BE2C (cell line): ENCODE measurements around the gene C14orf132.

Experiments
- DNase-seq: peaks from one replicate; pipeline ENCODE4 v3.0.0-alpha.2; 2020
- H3K27me3 ChIP-seq: fragments of 250-450 bp; sonication (Bioruptor Pico); 2 replicates; pipeline ENCODE4 v1.5.1; 2020; ENCODE audit warnings: mild to moderate bottlenecking
- H3K36me3 ChIP-seq: fragments of 250-450 bp; sonication (Bioruptor Pico); 2 replicates; pipeline ENCODE4 v1.5.1; 2020; ENCODE audit warnings: mild to moderate bottlenecking
- H3K4me1 ChIP-seq: fragments of 250-450 bp; sonication (Bioruptor Pico); 2 replicates; pipeline ENCODE4 v1.5.1; 2020
- H3K4me3 ChIP-seq: 2 replicates; pipeline ENCODE4 v1.5.1; 2011; ENCODE audit warnings: low read depth, low read length
- H3K9me3 ChIP-seq: fragments of 250-450 bp; sonication (Bioruptor Pico); 2 replicates; pipeline ENCODE4 v1.5.1; 2020
- TF ChIP-seq, protein P1 (sequence below): IDR thresholded peaks from 2 replicates; pipeline ENCODE4 v1.5.1; 2012; ENCODE audit warnings: mild to moderate bottlenecking, low read depth, low read length

C14orf132 gene

DNA sequence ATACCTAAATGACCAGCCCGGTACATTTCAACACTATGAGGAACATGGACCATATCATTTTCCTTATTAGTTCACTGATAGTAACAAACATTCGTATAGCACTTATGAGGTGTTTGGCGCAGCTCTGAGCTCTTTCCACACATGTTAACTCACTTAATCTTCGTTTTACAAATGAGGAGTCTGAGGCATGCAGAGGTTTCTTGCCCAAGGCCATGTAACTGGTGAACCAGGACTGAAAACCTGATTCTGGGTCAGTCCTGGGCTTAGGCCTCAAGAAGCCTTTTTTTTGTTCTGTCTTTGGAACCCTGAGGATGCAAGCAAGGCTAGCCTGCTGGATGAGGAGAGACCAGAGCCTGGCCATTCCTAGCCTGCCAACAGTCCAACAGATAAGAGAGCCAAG is 55.0 kb downstream of the C14orf132 start:
- no peak overlapping the region for H3K4me3 ChIP-seq
- H3K9me3 ChIP-seq, result no peaks in the 10 kb centered on the region
- peaks cover 12% of the 10 kb centered on the region for H3K36me3 ChIP-seq
- no peak for DNase-seq
- no peaks in the 10 kb centered on the region for H3K27me3 ChIP-seq
- TF ChIP-seq, protein P1, sequence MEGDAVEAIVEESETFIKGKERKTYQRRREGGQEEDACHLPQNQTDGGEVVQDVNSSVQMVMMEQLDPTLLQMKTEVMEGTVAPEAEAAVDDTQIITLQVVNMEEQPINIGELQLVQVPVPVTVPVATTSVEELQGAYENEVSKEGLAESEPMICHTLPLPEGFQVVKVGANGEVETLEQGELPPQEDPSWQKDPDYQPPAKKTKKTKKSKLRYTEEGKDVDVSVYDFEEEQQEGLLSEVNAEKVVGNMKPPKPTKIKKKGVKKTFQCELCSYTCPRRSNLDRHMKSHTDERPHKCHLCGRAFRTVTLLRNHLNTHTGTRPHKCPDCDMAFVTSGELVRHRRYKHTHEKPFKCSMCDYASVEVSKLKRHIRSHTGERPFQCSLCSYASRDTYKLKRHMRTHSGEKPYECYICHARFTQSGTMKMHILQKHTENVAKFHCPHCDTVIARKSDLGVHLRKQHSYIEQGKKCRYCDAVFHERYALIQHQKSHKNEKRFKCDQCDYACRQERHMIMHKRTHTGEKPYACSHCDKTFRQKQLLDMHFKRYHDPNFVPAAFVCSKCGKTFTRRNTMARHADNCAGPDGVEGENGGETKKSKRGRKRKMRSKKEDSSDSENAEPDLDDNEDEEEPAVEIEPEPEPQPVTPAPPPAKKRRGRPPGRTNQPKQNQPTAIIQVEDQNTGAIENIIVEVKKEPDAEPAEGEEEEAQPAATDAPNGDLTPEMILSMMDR, result no peak
- peaks cover 83% of the 10 kb centered on the region for H3K4me1 ChIP-seq

DNA sequence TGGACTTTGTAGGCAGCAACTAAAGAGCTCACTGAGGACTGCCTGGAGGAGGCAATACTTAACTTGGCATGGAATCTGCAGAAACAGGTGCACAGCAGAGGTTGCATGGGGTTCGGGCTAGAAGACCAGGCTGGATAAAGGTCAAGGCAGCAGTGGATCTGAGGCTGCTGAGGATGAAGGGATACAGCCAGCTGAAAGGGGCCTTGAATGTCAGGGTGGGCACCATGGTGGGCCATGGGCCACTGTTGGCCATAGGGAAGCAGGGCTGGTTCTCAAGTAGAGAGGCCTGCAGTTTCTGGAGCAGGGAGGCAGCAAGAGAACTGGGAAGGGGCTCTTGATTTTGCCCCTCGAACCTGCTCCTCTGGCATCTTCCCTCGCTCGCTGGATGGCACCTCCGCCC is 55.5 kb downstream of the C14orf132 start:
- H3K4me1 ChIP-seq, result peaks cover 79% of the 10 kb centered on the region
- TF ChIP-seq, protein P1, result no peak
- no peaks in the 10 kb centered on the region for H3K9me3 ChIP-seq

DNA sequence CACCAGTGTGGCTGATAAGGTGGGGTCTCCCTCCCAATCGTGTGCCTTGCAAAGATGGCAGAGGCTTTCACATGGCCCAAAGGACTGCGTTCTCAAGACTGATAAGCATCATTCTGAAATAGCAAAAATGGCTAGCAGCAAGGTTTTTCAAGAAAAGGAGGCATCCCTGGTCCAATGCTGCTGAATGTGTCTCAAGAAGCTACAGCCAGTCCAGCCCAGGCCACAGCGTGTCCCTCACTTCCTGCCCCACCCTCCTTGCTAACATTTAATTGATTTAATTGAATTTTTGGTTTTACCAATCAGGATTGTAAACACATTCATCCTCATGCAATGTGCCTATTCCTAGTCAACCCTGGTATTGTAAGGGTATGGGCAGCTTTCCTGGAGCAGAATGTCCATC is 55.9 kb downstream of the C14orf132 start:
- DNase-seq, result no peak

More for the DNA sequence above, 55.5 kb downstream of the C14orf132 start:
- no peak for DNase-seq
- Histone ChIP-seq H3K4me3 (no peak overlapping the region), H3K27me3 (no peaks in the 10 kb centered on the region), H3K36me3 (peaks cover 7% of the 10 kb centered on the region)

DNA sequence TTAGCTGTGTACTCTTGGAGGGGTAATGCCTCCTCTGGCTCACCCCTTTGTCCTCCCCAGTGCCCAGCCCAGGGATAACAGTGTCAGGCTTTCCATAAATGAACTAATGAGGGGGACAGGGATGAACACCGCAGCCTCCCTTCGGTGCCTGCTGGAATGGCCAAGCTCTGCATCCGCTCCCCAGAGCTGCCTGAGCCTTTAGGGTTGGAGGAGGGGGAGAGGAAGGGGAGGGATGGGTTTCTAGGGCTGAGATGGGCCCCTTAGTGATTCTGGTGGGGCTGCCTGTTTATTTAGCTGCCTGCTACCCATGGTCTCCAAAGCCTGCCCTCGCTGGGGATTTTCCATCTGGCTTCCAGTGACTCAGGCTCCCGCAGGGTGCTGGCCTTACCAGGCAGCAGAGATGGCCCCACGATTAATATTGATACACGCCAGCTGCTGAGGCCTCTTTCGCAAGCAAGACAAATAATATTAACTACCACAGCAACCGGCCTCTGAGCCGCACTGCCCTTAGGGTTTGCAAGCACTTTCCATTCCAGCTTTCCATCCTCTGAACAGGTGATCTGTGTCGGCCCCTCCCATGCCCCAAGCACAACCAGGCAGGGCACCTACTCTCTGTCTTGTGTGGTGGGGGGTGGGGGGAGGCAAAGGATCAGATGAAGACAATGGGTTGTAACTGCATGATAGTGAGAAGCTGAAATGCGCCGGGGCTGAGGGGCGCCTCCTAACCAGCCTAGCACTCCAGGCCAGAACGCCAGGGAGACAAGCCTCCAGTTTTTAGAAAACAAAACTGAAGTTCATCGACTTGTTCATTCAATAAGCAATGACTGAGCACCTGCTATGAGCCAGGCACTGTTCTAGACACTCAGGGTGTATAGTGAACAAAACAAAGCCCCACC is 56.7 kb downstream of the C14orf132 start:
- no peaks in the 10 kb centered on the region for H3K27me3 ChIP-seq
- H3K4me1 ChIP-seq, result peaks cover 81% of the 10 kb centered on the region
- DNase-seq, result peak; percentile 96
- H3K36me3 ChIP-seq, result peaks cover 4% of the 10 kb centered on the region
- TF ChIP-seq, protein P1, result no peak
- peak overlapping the region; percentile 15; the same call in 1 of the 2 replicates for H3K4me3 ChIP-seq
- H3K9me3 ChIP-seq, result no peaks in the 10 kb centered on the region

More for the DNA sequence above, 55.9 kb downstream of the C14orf132 start:
- TF ChIP-seq, protein P1, result no peak
- peaks cover 4% of the 10 kb centered on the region for H3K36me3 ChIP-seq
- no peaks in the 10 kb centered on the region for H3K27me3 ChIP-seq
- peak overlapping the region; percentile 15; the same call in 1 of the 2 replicates for H3K4me3 ChIP-seq
- H3K9me3 ChIP-seq, result no peaks in the 10 kb centered on the region
- peaks cover 76% of the 10 kb centered on the region for H3K4me1 ChIP-seq

DNA sequence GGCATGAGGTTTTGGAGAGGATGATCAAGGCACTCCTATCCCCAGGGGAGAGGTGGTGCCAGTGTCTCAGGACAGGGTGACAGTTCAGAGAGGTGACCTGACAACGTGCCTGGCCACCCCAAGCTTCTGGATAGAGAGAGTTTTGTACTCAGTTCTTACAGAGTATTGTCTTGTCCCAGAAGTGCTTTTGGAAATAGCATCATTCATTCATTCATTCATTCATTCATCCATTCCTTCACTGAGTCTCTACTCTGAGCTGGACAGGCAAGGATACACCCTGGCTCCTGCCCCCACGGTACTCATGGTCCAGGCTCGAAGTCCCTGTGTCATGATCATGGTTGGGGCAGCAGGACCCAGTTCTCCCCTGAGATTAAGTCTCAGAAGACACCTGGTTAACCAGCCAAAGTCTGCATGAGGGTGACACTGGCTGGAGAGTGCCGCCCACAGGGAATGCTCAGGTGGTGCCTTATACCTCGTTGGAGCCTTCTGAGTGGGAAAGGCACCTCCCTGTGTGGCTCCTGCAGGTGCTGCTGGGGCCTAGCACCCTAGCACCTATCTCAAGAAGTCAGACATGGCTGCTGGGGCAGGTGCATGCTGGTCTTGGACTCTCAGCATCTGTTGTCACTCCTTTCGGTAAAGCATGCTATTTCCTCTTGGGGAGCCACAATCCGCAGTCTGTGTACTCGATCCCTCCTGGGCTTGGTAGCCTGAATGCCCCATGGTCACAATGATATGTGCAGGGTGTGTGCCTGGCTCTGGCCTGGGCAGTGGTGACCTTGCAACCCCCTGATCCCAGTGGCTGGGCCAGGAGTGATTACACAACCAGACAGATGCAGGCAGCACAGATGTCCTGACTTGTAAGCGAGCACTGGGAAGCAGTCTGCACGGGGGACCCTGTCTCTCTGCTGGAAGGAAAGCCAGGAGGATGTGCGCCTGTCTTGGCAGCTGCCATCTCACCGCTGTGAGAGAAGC is 57.8 kb downstream of the C14orf132 start:
- TF ChIP-seq, protein P1, result no peak
- Histone ChIP-seq H3K4me3 (no peak overlapping the region), H3K9me3 (no peaks in the 10 kb centered on the region), H3K27me3 (no peaks in the 10 kb centered on the region), H3K4me1 (peaks cover 74% of the 10 kb centered on the region), H3K36me3 (peaks cover 4% of the 10 kb centered on the region)
- no peak for DNase-seq
